AG08395 (cell line): ENCODE data around the gene PLD1.
"Not testable (repeated sequence)": the region's sequence is repeated elsewhere in the genome, so short reads cannot be mapped to it uniquely, and the experiment has no call there.

Experiments used
- DNase-seq: peaks from one replicate; pipeline ENCODE4 v3.0.0; 2012; ENCODE audit warnings: mixed read lengths, low spot score

Gene PLD1

DNA sequence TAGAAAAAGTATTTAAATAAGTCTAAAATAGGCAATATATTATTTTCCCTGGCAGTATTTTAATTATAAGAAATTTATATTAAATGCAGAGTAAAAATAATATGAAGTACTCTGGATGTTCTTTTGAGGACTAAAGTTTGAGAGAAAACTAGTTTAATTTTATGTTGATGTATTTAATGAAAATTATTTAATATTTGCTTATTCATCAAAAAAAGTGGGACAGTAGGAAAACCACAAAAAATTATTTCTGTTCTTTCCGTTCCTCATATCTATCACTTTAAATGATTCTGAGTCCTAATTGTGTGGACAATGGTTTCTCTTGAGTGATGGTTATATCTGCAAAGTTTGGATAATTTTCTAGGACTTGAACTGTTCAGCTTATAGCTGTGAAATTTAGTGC is 202.8 kb downstream of the PLD1 start:
- no peak for DNase-seq

GRCh38 chr3:171606151-171606751 is 204.0 kb downstream of the PLD1 start:
- DNase-seq: no peak

- no peak for DNase-seq
These were observed 205.9 kb downstream of the PLD1 start for GRCh38 chr3:171604370-171604769.

- no peak for DNase-seq
These were observed 208.2 kb downstream of the PLD1 start for GRCh38 chr3:171602072-171602471.

- DNase-seq: no peak
These were observed 210.3 kb downstream of the PLD1 start for GRCh38 chr3:171600030-171600429.

GRCh38 chr3:171598990-171599389 is 211.3 kb downstream of the PLD1 start:
- DNase-seq: no peak

- no peak for DNase-seq
These were observed 217.5 kb downstream of the PLD1 start for GRCh38 chr3:171592786-171593185.

DNA sequence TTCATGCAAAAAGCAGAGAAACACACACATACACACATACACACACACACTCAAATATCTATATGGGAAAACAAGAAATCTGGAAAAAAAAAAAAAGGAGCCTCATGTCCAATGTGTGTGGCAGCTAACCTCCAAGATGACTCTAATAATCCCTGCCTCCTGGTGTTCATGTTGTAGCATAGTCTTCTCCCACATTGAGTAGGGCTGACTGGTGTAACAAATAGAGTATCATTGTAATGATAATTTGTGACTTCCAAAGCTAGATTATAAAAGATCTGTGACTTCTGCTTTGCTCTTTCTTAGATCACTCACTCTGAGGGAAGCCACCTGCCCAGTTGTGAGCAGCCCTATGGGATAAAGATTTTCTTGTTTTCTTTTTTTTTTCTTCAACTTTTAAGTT is 219.2 kb downstream of the PLD1 start:
- no peak for DNase-seq

DNA sequence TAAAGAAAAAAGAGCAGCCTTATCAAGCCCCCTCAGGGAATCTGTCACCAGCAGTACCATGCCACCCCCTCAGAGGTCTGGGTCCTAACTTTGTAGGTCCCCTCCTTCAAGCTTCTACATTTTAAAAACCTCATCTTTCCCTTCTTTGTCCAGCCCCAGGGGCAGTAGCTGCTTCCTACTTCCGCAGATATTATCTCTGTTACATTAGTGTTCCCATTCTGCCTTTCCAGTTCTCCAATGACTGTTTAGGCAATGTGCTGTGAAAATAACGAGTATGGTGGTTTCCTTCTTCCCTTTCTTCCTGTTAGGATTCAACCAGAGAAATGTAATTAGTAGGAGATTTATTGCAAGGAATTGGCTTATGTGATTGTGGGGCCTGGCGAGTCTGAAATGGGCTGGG is 224.0 kb downstream of the PLD1 start:
- DNase-seq: no peak

DNA sequence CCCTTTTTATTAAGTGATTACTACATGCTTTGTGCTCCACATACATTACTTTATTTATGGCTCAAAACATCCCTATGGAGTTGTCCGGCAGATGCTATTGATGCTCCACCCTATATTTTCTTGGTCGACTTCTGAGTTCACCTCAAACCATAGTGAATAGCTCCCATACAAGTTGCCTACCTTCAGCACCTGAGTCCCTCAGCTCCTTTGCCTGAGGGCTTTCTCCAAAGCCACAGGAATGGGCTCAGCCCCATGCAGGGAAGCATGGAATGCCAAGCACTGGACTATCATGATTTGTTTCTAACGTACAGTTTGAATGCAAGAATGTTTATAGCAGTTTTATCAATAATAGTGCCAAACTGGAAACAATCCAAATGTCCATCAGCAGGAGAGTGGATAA is 225.2 kb downstream of the PLD1 start:
- DNase-seq: no peak

DNA sequence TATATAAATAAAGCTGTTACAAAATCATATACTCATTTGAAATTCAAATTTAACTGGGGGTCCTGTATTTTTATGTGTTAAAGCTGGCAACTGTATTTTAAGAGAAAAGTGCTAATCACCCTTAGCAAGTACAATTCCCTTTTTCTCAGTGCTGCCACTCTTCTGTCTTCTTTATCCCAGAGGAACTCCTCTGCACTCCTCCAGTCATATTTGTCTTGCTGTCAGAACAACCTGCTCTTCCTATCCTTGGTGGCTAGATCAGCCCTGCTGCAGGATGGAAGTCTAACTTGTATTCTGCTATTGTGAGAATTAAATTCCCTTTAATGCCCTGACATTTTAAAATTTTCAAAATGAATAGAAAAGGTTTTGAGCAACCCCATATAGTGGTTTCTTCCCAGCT is 226.2 kb downstream of the PLD1 start:
- DNase-seq: no peak

DNA sequence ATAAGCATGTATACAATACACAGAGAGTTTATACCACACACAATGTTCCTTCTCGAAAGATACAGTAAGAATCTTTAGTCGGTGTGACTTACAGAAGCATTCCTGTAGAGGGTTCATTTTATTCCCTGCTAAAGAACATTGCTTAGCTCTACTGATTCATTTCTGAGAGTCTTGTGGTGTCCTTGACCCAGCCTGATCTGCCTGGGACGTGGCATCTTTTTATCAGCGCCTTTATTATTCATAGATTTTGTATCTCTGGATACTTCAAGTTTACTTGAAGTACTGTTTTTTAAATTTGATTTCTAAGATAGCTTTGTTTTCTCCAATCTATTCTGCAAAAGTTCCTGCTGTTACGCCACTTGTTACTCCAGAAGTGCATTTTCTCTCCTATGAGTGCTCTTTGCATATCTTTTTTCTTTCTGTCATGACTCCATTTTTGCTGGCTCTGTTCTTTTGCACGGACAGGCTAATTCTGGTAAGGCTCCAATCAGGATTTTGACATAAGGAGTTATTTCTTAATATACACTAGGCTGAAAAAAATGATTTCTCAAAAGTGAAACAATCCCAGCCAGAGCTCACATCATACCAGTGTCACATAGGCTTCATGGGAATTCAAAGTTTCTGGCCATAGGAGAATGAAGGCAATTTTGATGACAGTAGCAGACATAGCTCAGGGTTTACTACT is 235.6 kb downstream of the PLD1 start:
- DNase-seq: no peak

DNA sequence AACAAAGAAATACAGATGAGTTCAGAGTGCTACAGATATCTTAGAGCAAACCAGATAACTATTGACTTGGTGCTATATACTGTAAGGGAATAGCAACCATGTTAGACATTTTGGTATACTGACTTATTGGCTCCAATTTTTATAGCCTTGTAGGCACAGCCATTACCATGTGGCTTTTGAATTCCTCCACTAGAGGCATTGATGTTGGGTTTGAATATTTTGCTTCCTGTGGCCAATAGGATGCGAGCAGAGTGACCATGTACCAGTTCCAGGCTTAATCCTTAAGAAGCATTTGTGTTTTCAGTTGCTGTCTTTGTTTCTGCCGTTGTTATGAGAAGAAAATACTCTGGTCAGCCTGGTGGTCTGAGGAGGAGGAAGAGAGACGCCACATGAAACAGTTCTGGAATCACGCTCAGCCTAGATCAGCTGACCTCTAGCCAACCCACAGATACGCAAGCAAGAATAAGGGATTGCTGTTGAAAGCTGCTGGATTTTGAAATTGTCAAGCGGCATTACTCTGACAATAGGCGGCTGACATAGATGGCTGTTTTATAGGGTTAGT is 240.6 kb downstream of the PLD1 start:
- DNase-seq: no peak

DNA sequence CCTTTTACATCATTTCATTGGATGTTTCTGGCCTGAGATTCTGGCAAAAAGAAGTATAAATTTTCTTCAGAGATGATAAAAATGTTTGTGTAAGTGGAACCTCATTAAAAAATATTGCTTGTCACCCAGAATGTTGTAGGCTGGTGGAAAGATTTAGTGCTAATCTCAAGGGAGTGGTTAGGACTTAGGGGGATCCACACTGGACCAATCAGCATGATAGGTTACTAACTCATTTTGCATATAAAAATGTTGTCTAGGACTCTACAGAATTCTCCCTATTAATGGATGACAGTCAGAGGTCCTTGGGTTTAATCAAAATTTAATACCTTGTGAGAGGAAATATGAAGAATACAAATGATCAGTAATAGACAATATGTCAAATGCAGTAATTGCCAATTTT is 241.5 kb downstream of the PLD1 start:
- DNase-seq: no peak

GRCh38 chr3:171566803-171567422 is 243.4 kb downstream of the PLD1 start:
- peak; percentile 61 for DNase-seq

- peak; percentile 38 for DNase-seq
These were observed 244.7 kb downstream of the PLD1 start for GRCh38 chr3:171565481-171566058.

DNA sequence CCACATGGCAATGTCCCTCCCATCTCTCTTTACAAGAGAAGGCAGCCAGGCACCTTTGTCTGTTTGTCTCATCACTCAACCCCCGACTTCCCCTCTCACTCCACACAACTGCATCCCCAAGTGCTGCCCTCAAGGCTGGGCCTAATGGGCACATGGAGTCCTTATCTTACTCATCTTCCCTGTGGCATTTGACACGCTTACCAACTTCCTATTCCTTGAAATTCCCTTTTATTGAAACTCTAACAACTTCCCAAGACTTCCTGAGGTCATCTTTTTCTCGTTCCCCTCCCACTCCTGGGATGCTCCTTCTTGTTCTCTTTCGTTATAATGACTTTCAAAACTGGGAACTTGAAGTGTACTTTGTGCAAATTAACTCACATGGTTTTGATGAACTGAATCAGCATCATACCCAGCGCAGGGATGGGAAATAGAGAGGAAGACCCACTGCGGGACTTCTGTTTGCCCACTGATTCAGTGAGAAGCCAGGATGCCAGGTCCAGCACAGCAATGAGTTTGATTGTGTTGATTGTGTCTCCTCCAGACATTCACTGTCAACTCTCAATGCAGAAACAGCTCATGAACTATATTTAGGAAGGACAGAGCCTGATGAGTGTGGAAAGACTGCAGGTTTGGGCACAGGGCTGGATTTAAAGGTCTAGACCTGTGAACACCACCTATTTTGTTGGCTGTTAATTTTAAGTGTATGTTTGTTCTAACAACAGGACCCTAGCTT is 245.4 kb downstream of the PLD1 start:
- no peak for DNase-seq

- no peak for DNase-seq
These were observed 247.0 kb downstream of the PLD1 start for GRCh38 chr3:171563298-171563697.

- not testable (repeated sequence) for DNase-seq
These were observed 247.8 kb downstream of the PLD1 start for GRCh38 chr3:171562459-171562858.

DNA sequence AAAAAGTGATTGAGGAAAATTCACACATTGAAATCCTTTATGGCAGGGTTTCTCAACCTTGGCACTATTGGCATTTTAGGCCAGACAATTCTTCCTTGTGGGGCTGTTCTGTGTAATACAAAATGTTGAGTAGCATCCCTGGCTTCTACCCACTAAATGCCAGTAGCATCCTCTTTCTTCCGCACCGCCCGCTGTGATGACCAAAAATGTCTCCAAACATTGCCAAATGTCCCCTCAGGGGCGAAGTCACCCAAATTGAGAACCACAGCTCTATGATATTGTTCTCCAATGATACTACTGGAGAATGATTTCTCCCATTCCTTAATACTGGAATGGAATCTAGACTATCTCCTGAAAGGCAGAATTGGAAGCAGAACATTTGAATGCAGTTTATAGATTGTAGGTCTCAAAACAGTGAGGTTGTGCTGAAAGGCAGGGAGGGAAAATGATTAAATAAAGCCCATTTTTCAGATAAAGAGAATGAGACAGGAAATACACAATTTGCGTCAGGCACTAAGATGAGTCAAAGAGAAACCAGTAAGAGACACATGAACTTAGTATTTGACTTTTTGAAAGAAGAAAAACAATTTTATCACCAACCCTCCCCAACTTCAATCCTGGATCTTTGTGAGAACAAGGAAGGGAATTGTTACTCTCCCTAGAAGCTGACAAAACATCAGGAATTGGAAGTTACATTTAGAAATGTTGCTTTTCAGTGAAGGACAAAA is 248.5 kb downstream of the PLD1 start:
- no peak for DNase-seq

DNA sequence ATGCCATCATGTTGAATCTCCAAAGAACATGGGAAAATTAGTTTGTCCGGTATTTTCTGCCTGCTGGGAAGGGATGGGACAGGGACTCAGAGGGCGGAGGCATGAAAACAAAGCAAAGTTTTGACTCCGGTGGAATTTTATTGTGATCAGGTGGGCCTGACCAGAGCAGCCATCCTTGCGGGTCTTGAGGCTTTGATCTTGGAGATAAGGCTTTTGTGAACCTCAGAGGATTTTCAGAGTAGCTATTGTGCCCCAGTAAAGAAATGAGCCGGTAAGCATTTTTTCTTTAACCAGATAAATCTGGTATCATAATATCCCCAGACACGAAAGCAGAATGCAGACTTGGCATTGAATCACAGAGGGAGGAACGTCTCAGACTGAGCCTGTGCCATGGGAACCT is 250.7 kb downstream of the PLD1 start:
- DNase-seq: no peak
